Sigmoid colon (tissue), 7 donors: Measurements from ENCODE around the gene OR10W1. TPM values are rescaled to one million over a fixed set of nuclear protein-coding genes. Genes with fewer than 3 reads are reported as not detected.

Experiments
- DNase-seq: peaks from one replicate; pipeline ENCODE4 v3.0.0-alpha.2; 2019
- H3K27ac ChIP-seq, 4 donors: fragments of 200-600 bp; sonication (generic); one replicate each; pipeline ENCODE4 v1.5.1; 2016 to 2019; ENCODE audit warnings: mild to moderate bottlenecking in 1 of 4
- H3K27me3 ChIP-seq, 3 donors: fragments of 200-600 bp; sonication (generic); one replicate each; pipeline ENCODE4 v1.5.1; 2019; ENCODE audit warnings: mild to moderate bottlenecking in 1 of 3
- H3K36me3 ChIP-seq, 4 donors: fragments of 200-600 bp; sonication (generic); one replicate each; pipeline ENCODE4 v1.5.1; 2016 to 2019
- H3K4me1 ChIP-seq, 4 donors: fragments of 200-600 bp; sonication (generic); one replicate each; pipeline ENCODE4 v1.5.1; 2017 to 2019
- H3K4me3 ChIP-seq, 4 donors: fragments of 200-600 bp; sonication (generic); one replicate each; pipeline ENCODE4 v1.5.1; 2017 to 2019; ENCODE audit warnings: mild to moderate bottlenecking in 2 of 4, moderate library complexity in 1 of 4
- H3K9me3 ChIP-seq, 4 donors: fragments of 200-600 bp in 3 of 4; sonication (generic) in 3 of 4; one replicate each; pipeline versions ENCODE4 v1.5.1 to v1.6.1; 2013 to 2019
- EP300 ChIP-seq, 4 donors: sonication (generic); formaldehyde crosslinking; IDR thresholded peaks; one replicate each; pipeline ENCODE4 v1.6.1; 2017; ENCODE audit warnings: antibody characterized with exemption in 4 of 4
- POLR2A ChIP-seq, 2 donors: fragments of 450-650 bp; IDR thresholded peaks; one replicate each; pipeline ENCODE4 v1.6.1; 2016; ENCODE audit warnings: antibody characterized with exemption in 2 of 2, mild to moderate bottlenecking in 2 of 2, moderate library complexity in 2 of 2
- POLR2AphosphoS5 ChIP-seq, 4 donors: sonication (generic); formaldehyde crosslinking; IDR thresholded peaks; one replicate each; pipeline ENCODE4 v1.6.1; 2017; ENCODE audit warnings: antibody characterized with exemption in 4 of 4
- WGBS, 2 donors: extraction: QIAGEN DNeasy Blood & Tissue Kit; methylation state at CpG; one replicate each; pipeline ENCODE4 v1.1.7; 2013; 5-methylcytosine and 5-hydroxymethylcytosine counted together
- intact Hi-C: fragments of 100-400 bp; cut with DNase I; formaldehyde crosslinking; loops from one replicate; pipeline ENCODE4 v1.15.1; 2023
- polyA plus RNA-seq, 3 donors: library from polyadenylated mRNA; stranded (reverse); fragments of 200-250 nt; gene quantifications; one replicate each; pipeline ENCODE4 v1.2.3, GENCODE V29; 2013
- total RNA-seq, 4 donors: library from RNA; depleted of rRNA; stranded (reverse); fragments of >200 nt; gene quantifications; one replicate each; pipeline ENCODE4 v1.1.0, GENCODE V29; 2016
- TF ChIP-seq, protein P1 (sequence below), 4 experiments: fragments of 450-650 bp in 3 of 4; fragments of 200-600 bp in 1 of 4; IDR thresholded peaks; one replicate each; pipeline ENCODE4 v1.5.1; 2016 to 2019; ENCODE audit warnings: antibody characterized with exemption in 4 of 4, mild to moderate bottlenecking in 3 of 4, moderate library complexity in 2 of 4
- donor health status: healthy with polysubstance abuse.
- donor health status: Bipolar disorder and iron deficiency.
- donor health status: healthy.

OR10W1 gene
- total and polyA plus RNA-seq, 7 donors = not detected

- no peak overlapping the region for H3K4me3 ChIP-seq
- DNase-seq = no peak
- no peak overlapping the region for H3K27ac ChIP-seq
- H3K36me3 ChIP-seq = no peaks in the 10 kb centered on the region
- H3K27me3 ChIP-seq = no peaks in the 10 kb centered on the region
- intact Hi-C loops = no loop called here
- no peaks in the 10 kb centered on the region for H3K4me1 ChIP-seq
- TF ChIP-seq, protein P1, sequence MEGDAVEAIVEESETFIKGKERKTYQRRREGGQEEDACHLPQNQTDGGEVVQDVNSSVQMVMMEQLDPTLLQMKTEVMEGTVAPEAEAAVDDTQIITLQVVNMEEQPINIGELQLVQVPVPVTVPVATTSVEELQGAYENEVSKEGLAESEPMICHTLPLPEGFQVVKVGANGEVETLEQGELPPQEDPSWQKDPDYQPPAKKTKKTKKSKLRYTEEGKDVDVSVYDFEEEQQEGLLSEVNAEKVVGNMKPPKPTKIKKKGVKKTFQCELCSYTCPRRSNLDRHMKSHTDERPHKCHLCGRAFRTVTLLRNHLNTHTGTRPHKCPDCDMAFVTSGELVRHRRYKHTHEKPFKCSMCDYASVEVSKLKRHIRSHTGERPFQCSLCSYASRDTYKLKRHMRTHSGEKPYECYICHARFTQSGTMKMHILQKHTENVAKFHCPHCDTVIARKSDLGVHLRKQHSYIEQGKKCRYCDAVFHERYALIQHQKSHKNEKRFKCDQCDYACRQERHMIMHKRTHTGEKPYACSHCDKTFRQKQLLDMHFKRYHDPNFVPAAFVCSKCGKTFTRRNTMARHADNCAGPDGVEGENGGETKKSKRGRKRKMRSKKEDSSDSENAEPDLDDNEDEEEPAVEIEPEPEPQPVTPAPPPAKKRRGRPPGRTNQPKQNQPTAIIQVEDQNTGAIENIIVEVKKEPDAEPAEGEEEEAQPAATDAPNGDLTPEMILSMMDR (IDR thresholded peaks at IDR 0.05) = no peak
- TF ChIP-seq POLR2AphosphoS5 (IDR thresholded peaks at IDR 0.05) (no peak), POLR2A (IDR thresholded peaks at IDR 0.05) (no peak), EP300 (IDR thresholded peaks at IDR 0.05) (no peak)
- no peaks in the 10 kb centered on the region for H3K9me3 ChIP-seq
- WGBS, 2 donors = 85 to 91% methylated on average over 1 of the region's 1 CpG
Measured at GRCh38 chr11:58254936-58255335, 13.1 kb downstream of the OR10W1 start.

DNA sequence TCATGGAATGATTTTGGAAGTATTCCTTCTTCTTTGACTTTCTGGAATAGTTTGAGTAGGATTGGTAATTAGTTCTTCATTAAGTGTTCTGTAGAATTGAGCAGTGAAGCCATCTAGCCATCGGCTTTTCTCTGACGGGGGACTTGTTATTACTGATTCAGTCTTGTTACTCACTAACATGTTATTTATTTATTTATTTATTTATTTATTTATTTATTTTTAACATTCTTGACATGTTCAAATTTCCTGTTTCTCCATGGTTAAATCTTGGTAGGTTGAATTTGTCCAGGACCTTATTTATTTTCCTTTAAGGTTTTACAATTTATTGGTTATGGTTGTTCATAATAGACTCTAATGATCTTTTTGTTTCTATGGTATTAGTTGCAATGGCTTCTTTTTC lies 24.1 kb downstream of the OR10W1 start:
- Histone ChIP-seq H3K27me3 (no peaks in the 10 kb centered on the region), H3K27ac (no peak overlapping the region), H3K4me3 (no peak overlapping the region), H3K4me1 (no peaks in the 10 kb centered on the region), H3K9me3 (no peaks in the 10 kb centered on the region), H3K36me3 (no peaks in the 10 kb centered on the region)
- no peak for DNase-seq
- intact Hi-C loops = no loop called here
- TF ChIP-seq EP300 (IDR thresholded peaks at IDR 0.05) = no peak
- TF ChIP-seq POLR2A (IDR thresholded peaks at IDR 0.05) = no peak
- TF ChIP-seq POLR2AphosphoS5 (IDR thresholded peaks at IDR 0.05) = no peak
- TF ChIP-seq, protein P1 (IDR thresholded peaks at IDR 0.05) = no peak
- WGBS, 2 donors = 97 to 99% methylated on average over 2 of the region's 2 CpGs

- Histone ChIP-seq H3K27me3 (no peaks in the 10 kb centered on the region), H3K27ac (no peak overlapping the region), H3K36me3 (no peaks in the 10 kb centered on the region), H3K4me3 (no peak overlapping the region), H3K9me3 (no peaks in the 10 kb centered on the region), H3K4me1 (no peaks in the 10 kb centered on the region)
- 94 to 95% methylated on average over 32 of the region's 32 CpGs for WGBS, 2 donors
- intact Hi-C loops = no loop called here
- DNase-seq = no peak
- TF ChIP-seq EP300 (IDR thresholded peaks at IDR 0.05) (no peak), POLR2AphosphoS5 (IDR thresholded peaks at IDR 0.05) (no peak), POLR2A (IDR thresholded peaks at IDR 0.05) (no peak)
- TF ChIP-seq, protein P1 (IDR thresholded peaks at IDR 0.05) = no peak
Measured at GRCh38 chr11:58227956-58228615, 40.0 kb downstream of the OR10W1 start.

- Histone ChIP-seq H3K9me3 (no peaks in the 10 kb centered on the region), H3K27me3 (no peaks in the 10 kb centered on the region), H3K36me3 (no peaks in the 10 kb centered on the region), H3K27ac (no peak overlapping the region), H3K4me1 (no peaks in the 10 kb centered on the region), H3K4me3 (no peak overlapping the region)
- WGBS, 2 donors = 78 to 80% methylated on average over 7 of the region's 7 CpGs
- no peak for DNase-seq
- intact Hi-C loops = no loop called here
- TF ChIP-seq POLR2A (IDR thresholded peaks at IDR 0.05) (no peak), EP300 (IDR thresholded peaks at IDR 0.05) (no peak)
- TF ChIP-seq, protein P1 (IDR thresholded peaks at IDR 0.05) = no peak
Measured at GRCh38 chr11:58222721-58223120, 45.3 kb downstream of the OR10W1 start.

Other genes with a start within 250 kb of the OR10W1 start
- gene OR9Q1, start 244.4 kb downstream of the OR10W1 start, total RNA-seq = not detected
- gene OR9Q1, start 244.4 kb downstream of the OR10W1 start, polyA plus RNA-seq = not detected
- gene OR6Q1, start 237.3 kb downstream of the OR10W1 start, total RNA-seq = not detected
- not detected for gene OR6Q1, start 237.3 kb downstream of the OR10W1 start, polyA plus RNA-seq
- gene OR9I1, start 142.7 kb downstream of the OR10W1 start, total RNA-seq = not detected
- gene OR9I1, start 142.7 kb downstream of the OR10W1 start, polyA plus RNA-seq = not detected
- not detected for gene OR9Q2, start 79.2 kb downstream of the OR10W1 start, total RNA-seq
- gene OR9Q2, start 79.2 kb downstream of the OR10W1 start, polyA plus RNA-seq = not detected
- gene OR1S2, start 64.1 kb downstream of the OR10W1 start, total RNA-seq = not detected
- gene OR1S2, start 64.1 kb downstream of the OR10W1 start, polyA plus RNA-seq = not detected
- not detected for gene OR1S1, start 55.5 kb downstream of the OR10W1 start, total RNA-seq
- gene OR1S1, start 55.5 kb downstream of the OR10W1 start, polyA plus RNA-seq = not detected
- not detected for gene OR10Q1, start 39.3 kb downstream of the OR10W1 start, total RNA-seq
- gene OR10Q1, start 39.3 kb downstream of the OR10W1 start, polyA plus RNA-seq = not detected
- gene OR5B17, start 90.8 kb upstream of the OR10W1 start, total RNA-seq = not detected
- gene OR5B17, start 90.8 kb upstream of the OR10W1 start, polyA plus RNA-seq = not detected
- gene OR5B3, start 138.6 kb upstream of the OR10W1 start, total RNA-seq = not detected
- gene OR5B3, start 138.6 kb upstream of the OR10W1 start, polyA plus RNA-seq = not detected
- under 1 TPM in 1 of 4 donors, not detected in 3; 0.36 TPM for gene OR5B2, start 159.9 kb upstream of the OR10W1 start, total RNA-seq
- not detected for gene OR5B2, start 159.9 kb upstream of the OR10W1 start, polyA plus RNA-seq
- not detected for gene OR5B12, start 174.0 kb upstream of the OR10W1 start, total RNA-seq
- gene OR5B12, start 174.0 kb upstream of the OR10W1 start, polyA plus RNA-seq = not detected
- gene OR5B21, start 239.8 kb upstream of the OR10W1 start, total RNA-seq = under 1 TPM in 1 of 4 donors, not detected in 3; 0.83 TPM
- gene OR5B21, start 239.8 kb upstream of the OR10W1 start, polyA plus RNA-seq = not detected